GM19240 (cell line): ENCODE data around the gene SUOX.
"Not testable (repeated sequence)": the region's sequence is repeated elsewhere in the genome, so short reads cannot be mapped to it uniquely, and the experiment has no call there.

Experiments
- DNase-seq: peaks from one replicate; pipeline ENCODE4 v3.0.0; 2011; ENCODE audit warnings: low spot score; ENCODE audit not compliant: insufficient read length

SUOX gene

GRCh38 chr12:56020423-56021184, 23.5 kb downstream of the SUOX start, which contains the start of gene IKZF4:
Gene IKZF4 (plus strand): TSS chr12:56021043. CDS start chr12:56021494, 451 bp downstream.
- no peak for DNase-seq

GRCh38 chr12:56021889-56022497, 24.9 kb downstream of the SUOX start:
- no peak for DNase-seq

- DNase-seq: no peak
These were observed 31.6 kb downstream of the SUOX start for GRCh38 chr12:56028511-56029165.

- no peak for DNase-seq
These were observed 32.1 kb downstream of the SUOX start for GRCh38 chr12:56029166-56029519.

- peak; percentile 44 for DNase-seq
These were observed 32.7 kb downstream of the SUOX start for GRCh38 chr12:56029666-56030293.

GRCh38 chr12:56031987-56032386, 34.9 kb downstream of the SUOX start:
- DNase-seq: no peak

- no peak for DNase-seq
These were observed 37.7 kb downstream of the SUOX start for GRCh38 chr12:56034586-56035332.

- no peak for DNase-seq
These were observed 40.1 kb downstream of the SUOX start for GRCh38 chr12:56037161-56037560.

- no peak for DNase-seq
These were observed 41.1 kb downstream of the SUOX start for GRCh38 chr12:56038022-56038655.

- DNase-seq: no peak
These were observed 43.1 kb downstream of the SUOX start for GRCh38 chr12:56040151-56040550.

- DNase-seq: no peak
These were observed 44.0 kb downstream of the SUOX start for GRCh38 chr12:56040963-56041551.

GRCh38 chr12:56041552-56042429, 44.7 kb downstream of the SUOX start, which contains the start of gene RPS26:
Gene RPS26 (plus strand): TSS chr12:56041918. CDS start chr12:56042167, 249 bp downstream.
- DNase-seq: peak; percentile 68

- not testable (repeated sequence) for DNase-seq
These were observed 45.3 kb downstream of the SUOX start for GRCh38 chr12:56042430-56042813.

- DNase-seq: no peak
These were observed 45.8 kb downstream of the SUOX start for GRCh38 chr12:56042843-56043242.

GRCh38 chr12:56046027-56046780, 49.1 kb downstream of the SUOX start:
- no peak for DNase-seq

GRCh38 chr12:56053407-56053893, 56.4 kb downstream of the SUOX start:
- DNase-seq: no peak
